Activated CD4-positive, alpha-beta T cell treated with anti-CD3 and anti-CD28 coated beads, Interleukin-2, amount 10 ng/mL, durations not matched to agents 24 days and 14 days (primary cell): Measurements from ENCODE around the gene C19orf33. TPM values are rescaled to one million over a fixed set of nuclear protein-coding genes. Genes with fewer than 3 reads are reported as not detected.

Source experiments
- DNase-seq: peaks from one replicate; pipeline ENCODE4 v3.0.0; 2022
- H3K27ac Mint-ChIP-seq: one replicate; pipeline ENCODE4 v1.8.0; 2022; ENCODE audit warnings: mild to moderate bottlenecking, mixed read lengths
- H3K27me3 Mint-ChIP-seq: one replicate; pipeline ENCODE4 v1.8.0; 2022; ENCODE audit warnings: mixed read lengths
- H3K36me3 Mint-ChIP-seq: one replicate; pipeline ENCODE4 v1.8.0; 2022; ENCODE audit warnings: low read depth, mild to moderate bottlenecking, mixed read lengths
- H3K4me1 Mint-ChIP-seq: one replicate; pipeline ENCODE4 v1.8.0; 2021; ENCODE audit warnings: mixed read lengths
- H3K4me3 Mint-ChIP-seq: one replicate; pipeline ENCODE4 v1.8.0; 2022; ENCODE audit warnings: mild to moderate bottlenecking, moderate library complexity, mixed read lengths
- H3K9me3 Mint-ChIP-seq: one replicate; pipeline ENCODE4 v1.8.0; 2021; ENCODE audit warnings: mixed read lengths
- intact Hi-C: fragments of 100-400 bp; cut with micrococcal nuclease; formaldehyde crosslinking; loops from one replicate; pipeline ENCODE4 v1.15.1; 2023
- total RNA-seq: library from RNA; stranded (reverse); gene quantifications from 2 replicates; pipeline ENCODE4 v1.2.3, GENCODE V29; 2022

C19orf33 gene
- total RNA-seq, 1 donor from 2014 or later = not detected

DNA sequence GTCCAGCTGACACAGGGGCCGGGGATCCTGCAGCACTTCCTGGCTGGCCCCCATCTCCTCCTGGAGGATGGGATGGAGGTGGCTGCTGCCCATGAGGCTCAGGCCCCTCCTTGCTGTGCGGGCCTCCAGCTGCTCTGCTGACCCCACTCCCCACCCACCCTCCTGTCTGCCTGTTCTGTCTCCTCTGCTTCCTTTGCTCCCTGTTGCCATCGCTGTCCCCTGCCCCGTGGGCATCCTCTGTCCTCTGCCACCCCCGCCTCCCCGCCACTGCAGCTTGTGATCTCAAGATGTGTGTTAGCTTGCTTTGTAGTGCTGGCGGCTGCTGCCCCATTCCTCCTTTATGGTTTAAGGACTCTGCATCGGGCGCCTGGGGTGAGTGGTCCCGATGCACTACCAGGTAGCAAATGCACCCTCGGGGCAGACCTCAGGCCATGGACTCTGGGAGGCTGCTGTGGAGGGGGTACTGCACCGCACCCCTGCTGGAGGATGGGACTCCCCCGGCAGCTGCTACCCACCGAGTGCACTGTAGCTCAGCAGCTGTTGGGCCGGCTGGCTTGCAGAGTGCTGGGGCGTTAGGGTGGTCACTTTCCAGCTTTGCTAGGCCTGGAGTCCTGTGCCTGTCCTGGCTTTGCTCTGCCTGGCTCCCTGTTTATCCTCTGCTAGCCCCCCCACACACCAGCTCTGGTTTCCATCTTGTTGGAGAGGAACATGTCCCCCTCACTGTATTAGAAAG is 15.8 kb upstream of the C19orf33 start:
- intact Hi-C loops = no loop called here
- no peak overlapping the region for H3K4me3 Mint-ChIP-seq
- no peak overlapping the region for H3K27ac Mint-ChIP-seq
- H3K4me1 Mint-ChIP-seq = peaks cover 2% of the 10 kb centered on the region
- DNase-seq = no peak
- peaks cover 16% of the 10 kb centered on the region for H3K36me3 Mint-ChIP-seq
- H3K27me3 Mint-ChIP-seq = no peaks in the 10 kb centered on the region
- no peaks in the 10 kb centered on the region for H3K9me3 Mint-ChIP-seq

DNA sequence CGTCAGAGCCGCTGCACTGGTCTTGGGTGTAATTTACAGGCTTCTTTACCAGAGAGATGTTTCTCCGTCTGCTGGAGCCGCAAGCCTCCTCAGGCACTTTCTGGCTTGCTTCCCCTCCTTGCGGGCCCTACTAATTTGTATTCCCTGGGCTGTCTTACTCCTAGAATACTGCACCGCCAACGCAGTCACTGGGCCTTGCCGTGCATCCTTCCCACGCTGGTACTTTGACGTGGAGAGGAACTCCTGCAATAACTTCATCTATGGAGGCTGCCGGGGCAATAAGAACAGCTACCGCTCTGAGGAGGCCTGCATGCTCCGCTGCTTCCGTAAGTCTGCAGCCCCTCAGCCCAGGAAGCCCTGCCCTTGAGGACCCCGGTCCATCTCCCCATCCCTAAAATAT is 14.1 kb upstream of the C19orf33 start:
- no peak overlapping the region for H3K4me3 Mint-ChIP-seq
- H3K36me3 Mint-ChIP-seq = peaks cover 14% of the 10 kb centered on the region
- no peaks in the 10 kb centered on the region for H3K4me1 Mint-ChIP-seq
- no peaks in the 10 kb centered on the region for H3K27me3 Mint-ChIP-seq
- no peak for DNase-seq
- H3K27ac Mint-ChIP-seq = no peak overlapping the region
- no peaks in the 10 kb centered on the region for H3K9me3 Mint-ChIP-seq
- intact Hi-C loops = no loop called here

DNA sequence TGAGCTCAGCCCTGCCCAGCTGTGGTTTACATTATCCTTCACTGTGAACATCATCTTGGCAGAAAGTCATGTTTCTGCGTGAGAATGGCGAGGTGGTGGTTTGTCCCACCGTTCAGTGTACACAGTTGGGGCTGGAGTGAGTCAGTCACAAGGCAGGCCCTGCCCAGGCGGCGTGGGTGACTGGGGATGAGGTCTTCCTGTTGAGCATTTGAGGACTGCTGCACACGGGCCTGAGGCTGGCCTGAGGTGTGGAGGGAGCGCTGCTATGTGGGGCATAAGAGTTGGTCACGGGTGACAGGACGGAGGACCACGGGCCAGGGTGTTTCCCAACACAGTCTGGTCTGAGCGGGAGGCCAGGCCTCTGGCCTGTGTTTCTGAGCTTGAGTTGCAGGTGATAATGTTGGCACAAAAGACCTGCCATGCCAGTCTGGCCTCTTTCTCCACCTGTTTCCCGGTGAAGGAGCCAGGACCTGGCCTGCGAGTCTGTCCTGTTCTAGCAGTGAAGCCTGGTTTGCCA is 13.4 kb upstream of the C19orf33 start:
- intact Hi-C loops = no loop called here
- no peak for DNase-seq
- Mint-ChIP-seq H3K27me3 (no peaks in the 10 kb centered on the region), H3K4me1 (no peaks in the 10 kb centered on the region), H3K4me3 (no peak overlapping the region), H3K9me3 (no peaks in the 10 kb centered on the region), H3K36me3 (peaks cover 14% of the 10 kb centered on the region), H3K27ac (no peak overlapping the region)

DNA sequence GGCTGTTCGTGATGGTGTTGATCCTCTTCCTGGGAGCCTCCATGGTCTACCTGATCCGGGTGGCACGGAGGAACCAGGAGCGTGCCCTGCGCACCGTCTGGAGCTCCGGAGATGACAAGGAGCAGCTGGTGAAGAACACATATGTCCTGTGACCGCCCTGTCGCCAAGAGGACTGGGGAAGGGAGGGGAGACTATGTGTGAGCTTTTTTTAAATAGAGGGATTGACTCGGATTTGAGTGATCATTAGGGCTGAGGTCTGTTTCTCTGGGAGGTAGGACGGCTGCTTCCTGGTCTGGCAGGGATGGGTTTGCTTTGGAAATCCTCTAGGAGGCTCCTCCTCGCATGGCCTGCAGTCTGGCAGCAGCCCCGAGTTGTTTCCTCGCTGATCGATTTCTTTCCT is 12.2 kb upstream of the C19orf33 start:
- no peaks in the 10 kb centered on the region for H3K9me3 Mint-ChIP-seq
- intact Hi-C loops = no loop called here

DNA sequence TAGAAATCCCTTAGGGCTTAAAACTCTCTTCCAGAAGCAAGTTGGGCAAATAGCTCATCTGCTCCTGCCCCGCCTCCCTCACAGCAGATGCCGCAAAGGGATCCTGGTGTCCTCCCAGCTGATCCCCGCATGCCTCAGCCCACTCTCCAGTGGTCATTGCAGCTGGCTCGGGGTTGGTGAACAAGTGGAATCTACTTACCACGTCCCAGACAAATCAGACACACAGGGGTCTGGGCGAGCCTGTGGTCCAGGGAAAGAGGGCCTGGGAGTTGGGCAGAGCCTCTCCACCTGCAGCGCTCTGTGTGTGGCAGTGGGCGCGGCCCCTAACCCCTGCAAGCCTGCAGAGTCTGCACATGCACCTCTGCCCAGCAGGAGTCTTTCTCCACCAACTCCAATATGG is 10.8 kb upstream of the C19orf33 start:
- H3K4me3 Mint-ChIP-seq = no peak overlapping the region
- H3K27ac Mint-ChIP-seq = no peak overlapping the region
- DNase-seq = no peak
- intact Hi-C loops = no loop called here
- no peaks in the 10 kb centered on the region for H3K4me1 Mint-ChIP-seq
- peaks cover 9% of the 10 kb centered on the region for H3K36me3 Mint-ChIP-seq
- no peaks in the 10 kb centered on the region for H3K27me3 Mint-ChIP-seq
- no peaks in the 10 kb centered on the region for H3K9me3 Mint-ChIP-seq

More for the DNA sequence above, 12.2 kb upstream of the C19orf33 start:
- Mint-ChIP-seq H3K27ac (no peak overlapping the region), H3K36me3 (peaks cover 10% of the 10 kb centered on the region), H3K4me3 (no peak overlapping the region), H3K4me1 (no peaks in the 10 kb centered on the region), H3K27me3 (no peaks in the 10 kb centered on the region)
- DNase-seq = no peak

- H3K36me3 Mint-ChIP-seq = peaks cover 7% of the 10 kb centered on the region
- H3K9me3 Mint-ChIP-seq = no peaks in the 10 kb centered on the region
- no peaks in the 10 kb centered on the region for H3K27me3 Mint-ChIP-seq
- H3K4me3 Mint-ChIP-seq = no peak overlapping the region
- intact Hi-C loops = no loop called here
- DNase-seq = no peak
- H3K4me1 Mint-ChIP-seq = no peaks in the 10 kb centered on the region
- no peak overlapping the region for H3K27ac Mint-ChIP-seq
These were observed 10.0 kb upstream of the C19orf33 start for GRCh38 chr19:38294090-38294489.

DNA sequence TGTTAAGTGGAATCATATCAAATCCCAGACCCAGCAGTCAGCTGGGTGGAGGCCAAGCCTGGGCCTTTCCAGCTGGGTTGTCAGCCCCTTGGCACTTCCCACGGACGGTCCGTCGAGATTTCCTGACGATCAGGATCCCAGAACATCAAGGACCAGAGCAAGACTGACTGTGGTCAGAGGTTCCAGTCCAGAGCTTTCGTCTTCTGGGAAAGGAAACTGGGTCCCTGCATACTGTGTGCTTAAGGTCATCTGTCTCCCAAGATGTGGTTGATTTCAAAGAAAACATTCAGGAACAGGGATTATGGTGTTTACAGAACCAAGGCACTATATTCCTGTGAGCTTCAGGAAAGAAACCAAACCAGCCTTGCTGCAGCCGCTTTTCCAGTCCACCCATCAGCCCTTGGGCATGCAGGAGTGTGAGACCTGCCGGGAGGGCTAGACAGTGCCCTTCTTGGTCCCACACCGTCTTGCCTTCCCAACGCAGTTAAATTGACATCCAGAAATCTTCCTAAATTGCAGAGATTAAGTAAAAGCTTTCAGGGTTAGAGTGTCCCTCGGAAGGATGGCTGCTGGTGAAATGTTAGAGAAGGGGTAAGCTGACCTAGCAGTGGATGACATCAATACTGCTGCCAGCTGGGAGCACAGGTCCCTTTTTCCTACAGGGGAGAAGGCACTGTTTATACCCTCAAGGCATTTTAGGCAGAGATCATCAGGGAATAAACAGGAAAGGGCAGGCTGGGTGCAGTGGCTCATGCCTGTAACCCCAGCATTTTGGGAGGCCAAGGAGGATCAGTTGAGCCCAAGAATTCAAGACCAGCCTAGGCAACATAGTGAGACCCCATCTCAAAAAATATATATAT is 5.0 kb upstream of the C19orf33 start:
- DNase-seq = no peak
- Mint-ChIP-seq H3K27ac (no peak overlapping the region), H3K9me3 (no peaks in the 10 kb centered on the region), H3K36me3 (no peaks in the 10 kb centered on the region), H3K4me3 (no peak overlapping the region), H3K4me1 (no peaks in the 10 kb centered on the region), H3K27me3 (no peaks in the 10 kb centered on the region)
- intact Hi-C loops = no loop called here

GRCh38 chr19:38304352-38304865 is 358 bp downstream of the C19orf33 start:
- Mint-ChIP-seq H3K4me3 (no peak overlapping the region), H3K27ac (no peak overlapping the region), H3K36me3 (peaks cover 13% of the 10 kb centered on the region), H3K9me3 (no peaks in the 10 kb centered on the region), H3K27me3 (no peaks in the 10 kb centered on the region), H3K4me1 (no peaks in the 10 kb centered on the region)
- DNase-seq = no peak
- intact Hi-C loops = no loop called here

- DNase-seq = no peak
- intact Hi-C loops = no loop called here
- Mint-ChIP-seq H3K36me3 (peaks cover 16% of the 10 kb centered on the region), H3K9me3 (no peaks in the 10 kb centered on the region), H3K27me3 (no peaks in the 10 kb centered on the region), H3K4me3 (no peak overlapping the region), H3K4me1 (no peaks in the 10 kb centered on the region), H3K27ac (no peak overlapping the region)
These were observed 897 bp downstream of the C19orf33 start for GRCh38 chr19:38304866-38305429.

DNA sequence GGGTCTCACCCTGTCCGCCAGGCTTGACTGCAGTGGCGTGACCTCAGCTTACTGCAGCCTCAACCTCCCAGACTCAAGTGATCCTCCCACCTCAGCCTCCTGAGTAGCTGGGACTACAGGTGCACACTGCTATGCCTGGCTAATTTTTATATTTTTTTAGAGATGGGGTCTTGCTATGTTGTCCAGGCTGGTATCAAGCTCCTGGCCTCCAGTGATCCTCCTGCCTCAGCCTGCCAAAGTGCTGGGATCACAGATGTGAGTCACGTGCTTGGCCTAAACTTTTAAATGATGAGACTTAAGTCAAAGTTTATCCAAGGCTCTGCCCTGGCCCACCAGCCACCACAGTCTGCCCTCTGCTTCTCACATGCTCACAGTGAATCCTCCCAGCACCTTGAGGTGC is 2.2 kb downstream of the C19orf33 start:
- H3K4me1 Mint-ChIP-seq = peaks cover 3% of the 10 kb centered on the region
- H3K27ac Mint-ChIP-seq = no peak overlapping the region
- H3K4me3 Mint-ChIP-seq = no peak overlapping the region
- peaks cover 8% of the 10 kb centered on the region for H3K9me3 Mint-ChIP-seq
- intact Hi-C loops = no loop called here
- H3K27me3 Mint-ChIP-seq = no peaks in the 10 kb centered on the region
- H3K36me3 Mint-ChIP-seq = peaks cover 23% of the 10 kb centered on the region
- DNase-seq = no peak

DNA sequence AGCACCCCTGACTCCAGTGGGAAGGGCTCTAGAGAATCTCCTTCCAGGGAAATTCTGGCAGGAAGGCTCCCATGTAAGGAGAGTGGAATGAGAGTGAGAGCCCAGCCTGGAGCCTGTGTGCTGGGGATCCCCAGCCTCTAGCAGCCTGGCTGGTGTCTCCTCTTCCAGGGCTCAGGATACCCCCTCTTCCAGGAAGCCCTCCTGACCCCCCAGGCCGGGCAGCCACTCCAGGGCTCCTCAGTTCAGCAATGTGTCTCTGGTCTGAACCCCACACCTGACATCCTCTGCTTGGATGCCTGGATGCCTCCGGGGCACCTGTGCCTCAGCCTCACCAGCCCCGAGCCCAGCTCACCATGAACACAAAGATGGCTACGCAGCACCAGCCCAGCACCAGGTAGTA is 3.0 kb downstream of the C19orf33 start:
- peaks cover 3% of the 10 kb centered on the region for H3K4me1 Mint-ChIP-seq
- intact Hi-C loops = no loop called here
- H3K27me3 Mint-ChIP-seq = no peaks in the 10 kb centered on the region
- peaks cover 8% of the 10 kb centered on the region for H3K9me3 Mint-ChIP-seq
- no peak overlapping the region for H3K27ac Mint-ChIP-seq
- H3K4me3 Mint-ChIP-seq = no peak overlapping the region
- H3K36me3 Mint-ChIP-seq = peaks cover 24% of the 10 kb centered on the region
- DNase-seq = no peak

GRCh38 chr19:38307597-38307996 is 3.5 kb downstream of the C19orf33 start:
- Mint-ChIP-seq H3K4me1 (peaks cover 7% of the 10 kb centered on the region), H3K4me3 (no peak overlapping the region), H3K9me3 (peaks cover 8% of the 10 kb centered on the region), H3K27ac (no peak overlapping the region), H3K27me3 (no peaks in the 10 kb centered on the region), H3K36me3 (peaks cover 25% of the 10 kb centered on the region)
- intact Hi-C loops = no loop called here
- no peak for DNase-seq

- intact Hi-C loops = no loop called here
- Mint-ChIP-seq H3K36me3 (peaks cover 25% of the 10 kb centered on the region), H3K9me3 (peaks cover 8% of the 10 kb centered on the region), H3K4me1 (peaks cover 10% of the 10 kb centered on the region), H3K27me3 (no peaks in the 10 kb centered on the region), H3K27ac (no peak overlapping the region), H3K4me3 (no peak overlapping the region)
- DNase-seq = no peak
These were observed 4.1 kb downstream of the C19orf33 start for GRCh38 chr19:38308006-38308766.
